Muscle layer of colon (tissue), 2 donors: ENCODE data around the gene CASK.
"Not testable (repeated sequence)": the region's sequence is repeated elsewhere in the genome, so short reads cannot be mapped to it uniquely, and the experiment has no call there.

Experiments used
- H3K27ac ChIP-seq: one replicate; pipeline ENCODE4 v1.7.0; 2013; ENCODE audit warnings: low read depth, mild to moderate bottlenecking, low read length, moderate library complexity
- H3K27me3 ChIP-seq, 2 donors: one replicate each; pipeline ENCODE4 v1.7.0; 2013; ENCODE audit warnings: low read length in 2 of 2, mild to moderate bottlenecking in 2 of 2; ENCODE audit not compliant: insufficient read depth in 2 of 2, control insufficient read depth in 1 of 2
- H3K36me3 ChIP-seq: one replicate; pipeline ENCODE4 v1.7.0; 2013; ENCODE audit warnings: mild to moderate bottlenecking, low read length; ENCODE audit not compliant: insufficient read depth
- H3K4me1 ChIP-seq: one replicate; pipeline ENCODE4 v1.7.0; 2013; ENCODE audit warnings: mild to moderate bottlenecking, low read length; ENCODE audit not compliant: insufficient read depth
- H3K4me3 ChIP-seq, 2 donors: one replicate each; pipeline ENCODE4 v1.7.0; 2013; ENCODE audit warnings: low read length in 2 of 2, low read depth in 1 of 2, mild to moderate bottlenecking in 1 of 2, moderate library complexity in 1 of 2
- H3K9ac ChIP-seq: one replicate; pipeline ENCODE4 v1.7.0; 2013; ENCODE audit warnings: low read length
- H3K9me3 ChIP-seq: one replicate; pipeline ENCODE4 v1.7.0; 2013; ENCODE audit warnings: mild to moderate bottlenecking, low read length
- donor health status: abdominal sarcoma.
- donor health status: Adenocarcinoma of cecum.

Gene CASK

GRCh38 chrX:41519468-41519867, 403.9 kb downstream of the CASK start:
- H3K4me3 ChIP-seq, result no peak overlapping the region
- H3K9ac ChIP-seq, result no peak overlapping the region
- H3K4me1 ChIP-seq, result no peaks in the 10 kb centered on the region
- peaks cover 4% of the 10 kb centered on the region for H3K36me3 ChIP-seq
- H3K27ac ChIP-seq, result no peak overlapping the region
- H3K9me3 ChIP-seq, result no peaks in the 10 kb centered on the region
- H3K27me3 ChIP-seq, result peaks cover 0 to 5% of the 10 kb centered on the region in 2 donors

DNA sequence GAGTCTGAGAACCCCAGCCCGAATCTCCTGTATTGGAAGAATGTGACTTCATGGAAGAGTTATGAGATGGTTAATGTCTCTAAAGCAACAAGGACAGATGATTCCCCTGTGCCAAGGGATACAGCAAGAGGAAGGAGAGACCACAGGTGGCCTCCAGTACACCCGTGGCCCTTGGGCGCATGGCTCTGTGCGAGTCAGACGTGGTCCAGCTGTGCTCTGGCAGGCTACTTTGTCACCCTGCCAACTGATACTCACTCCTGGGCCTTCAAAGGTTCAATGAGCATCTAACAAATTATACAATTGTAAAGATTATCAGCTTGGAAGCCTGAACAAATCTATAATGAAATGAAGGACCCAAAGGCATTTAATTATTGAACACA, 404.5 kb downstream of the CASK start:
- no peaks in the 10 kb centered on the region for H3K9me3 ChIP-seq
- no peak overlapping the region for H3K27ac ChIP-seq
- H3K36me3 ChIP-seq, result peaks cover 4% of the 10 kb centered on the region
- H3K9ac ChIP-seq, result no peak overlapping the region
- no peak overlapping the region for H3K4me3 ChIP-seq
- peaks cover 0 to 5% of the 10 kb centered on the region in 2 donors for H3K27me3 ChIP-seq
- no peaks in the 10 kb centered on the region for H3K4me1 ChIP-seq

GRCh38 chrX:41518127-41518840, 405.1 kb downstream of the CASK start:
- Histone ChIP-seq H3K36me3 (peaks cover 4% of the 10 kb centered on the region), H3K4me3 (no peak overlapping the region), H3K9ac (no peak overlapping the region), H3K27me3 (peaks cover 0 to 5% of the 10 kb centered on the region in 2 donors), H3K9me3 (no peaks in the 10 kb centered on the region), H3K4me1 (no peaks in the 10 kb centered on the region), H3K27ac (no peak overlapping the region)

- Histone ChIP-seq H3K4me3 (no peak overlapping the region), H3K9me3 (no peaks in the 10 kb centered on the region), H3K36me3 (peaks cover 4% of the 10 kb centered on the region), H3K27ac (no peak overlapping the region), H3K27me3 (peaks cover 0 to 5% of the 10 kb centered on the region in 2 donors), H3K9ac (no peak overlapping the region), H3K4me1 (no peaks in the 10 kb centered on the region)
Observed at GRCh38 chrX:41516999-41517765, 406.2 kb downstream of the CASK start.

GRCh38 chrX:41516456-41516855, 406.9 kb downstream of the CASK start:
- Histone ChIP-seq H3K36me3 (peaks cover 4% of the 10 kb centered on the region), H3K27ac (no peak overlapping the region), H3K27me3 (peaks cover 0 to 5% of the 10 kb centered on the region in 2 donors), H3K4me1 (no peaks in the 10 kb centered on the region), H3K9me3 (no peaks in the 10 kb centered on the region), H3K9ac (no peak overlapping the region), H3K4me3 (no peak overlapping the region)

DNA sequence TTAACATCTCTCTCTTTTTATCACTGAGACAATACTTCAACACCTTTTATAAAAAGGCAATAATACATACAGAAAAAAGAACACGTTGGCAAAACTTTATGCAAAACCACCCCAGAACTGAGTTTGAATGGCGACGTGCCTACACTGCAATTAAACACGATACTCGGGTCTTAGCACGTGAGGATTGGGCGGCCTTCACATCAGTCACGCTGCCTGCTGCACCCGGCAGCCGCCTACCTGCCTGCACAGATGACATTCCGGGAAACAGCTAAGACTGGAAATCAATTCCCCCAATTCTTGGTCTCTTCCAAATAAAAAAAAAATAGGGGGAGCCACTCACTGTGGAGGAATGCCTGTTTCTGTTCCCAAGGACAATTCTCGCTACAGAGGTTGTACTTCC, 408.0 kb downstream of the CASK start:
- H3K4me3 ChIP-seq, result no peak overlapping the region
- H3K9me3 ChIP-seq, result no peaks in the 10 kb centered on the region
- H3K27me3 ChIP-seq, result peaks cover 0 to 5% of the 10 kb centered on the region in 2 donors
- H3K9ac ChIP-seq, result no peak overlapping the region
- H3K27ac ChIP-seq, result no peak overlapping the region
- peaks cover 4% of the 10 kb centered on the region for H3K36me3 ChIP-seq
- no peaks in the 10 kb centered on the region for H3K4me1 ChIP-seq

DNA sequence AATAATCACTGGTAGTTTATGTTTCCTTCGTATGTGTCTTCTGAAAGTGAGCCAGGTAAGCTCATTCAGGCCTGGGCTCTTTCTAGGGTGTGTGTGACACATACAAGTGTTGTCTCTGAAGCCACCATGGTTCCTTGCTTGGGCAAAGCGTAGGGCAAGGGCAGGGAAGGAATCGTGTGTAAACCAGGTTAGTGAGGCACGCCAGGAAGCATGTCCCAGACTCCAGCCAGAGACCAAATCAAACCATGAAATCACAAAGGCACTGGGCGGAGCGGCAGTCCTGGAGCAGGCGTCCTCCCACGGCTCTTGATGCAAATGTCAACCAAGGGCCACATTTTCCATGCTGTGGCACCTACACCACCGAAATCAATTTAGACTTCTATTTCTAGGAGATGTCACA, 409.2 kb downstream of the CASK start:
- Histone ChIP-seq H3K9ac (no peak overlapping the region), H3K27ac (no peak overlapping the region), H3K9me3 (no peaks in the 10 kb centered on the region), H3K27me3 (peaks cover 0 to 5% of the 10 kb centered on the region in 2 donors), H3K36me3 (peaks cover 4% of the 10 kb centered on the region), H3K4me1 (no peaks in the 10 kb centered on the region), H3K4me3 (no peak overlapping the region)

DNA sequence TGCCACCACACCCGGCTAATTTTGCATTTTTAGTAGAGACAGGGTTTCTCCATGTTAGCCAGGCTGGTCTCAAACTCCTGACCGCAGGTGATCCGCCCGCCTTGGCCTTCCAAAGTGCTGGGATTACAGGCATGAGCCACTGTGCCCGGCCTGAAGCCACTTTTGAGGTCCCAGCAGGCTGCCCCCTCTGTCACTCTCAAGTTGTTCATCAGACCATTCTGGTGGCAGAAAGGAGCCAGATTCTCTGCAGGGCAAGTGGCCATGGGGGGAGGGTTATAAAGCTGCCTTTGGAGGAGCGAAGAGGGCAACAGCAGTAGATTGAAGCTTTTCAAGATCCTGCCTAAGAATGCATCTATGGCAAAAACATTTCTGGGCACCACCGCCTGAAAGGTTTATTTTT, 410.5 kb downstream of the CASK start:
- not testable (repeated sequence) for H3K4me1 ChIP-seq, H3K27me3 ChIP-seq, H3K27ac ChIP-seq, H3K4me3 ChIP-seq, H3K36me3 ChIP-seq, H3K9me3 ChIP-seq, H3K9ac ChIP-seq

DNA sequence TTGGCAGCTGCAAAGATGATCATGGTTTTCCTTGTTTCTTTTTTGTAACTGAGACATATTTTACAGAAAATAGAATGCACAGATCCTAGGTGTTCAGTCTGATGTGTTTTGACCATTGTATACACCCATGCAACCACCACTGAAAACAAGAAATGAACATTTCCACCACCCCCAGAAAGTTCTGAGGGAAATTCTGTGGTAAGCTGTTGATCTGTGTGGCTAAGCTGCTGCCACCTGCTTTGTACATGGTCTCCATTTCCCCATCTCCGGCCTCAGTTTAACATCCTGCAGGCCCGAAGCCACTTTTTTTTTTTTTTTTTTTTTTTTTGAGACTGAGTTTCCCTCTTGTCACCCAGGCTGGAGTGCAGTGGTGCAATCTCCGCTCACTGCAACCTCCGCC, 411.0 kb downstream of the CASK start:
- H3K27me3 ChIP-seq, result no peaks in the 10 kb centered on the region
- H3K4me3 ChIP-seq, result no peak overlapping the region
- no peaks in the 10 kb centered on the region for H3K9me3 ChIP-seq
- H3K36me3 ChIP-seq, result no peaks in the 10 kb centered on the region
- no peak overlapping the region for H3K27ac ChIP-seq
- H3K4me1 ChIP-seq, result no peaks in the 10 kb centered on the region
- H3K9ac ChIP-seq, result no peak overlapping the region

DNA sequence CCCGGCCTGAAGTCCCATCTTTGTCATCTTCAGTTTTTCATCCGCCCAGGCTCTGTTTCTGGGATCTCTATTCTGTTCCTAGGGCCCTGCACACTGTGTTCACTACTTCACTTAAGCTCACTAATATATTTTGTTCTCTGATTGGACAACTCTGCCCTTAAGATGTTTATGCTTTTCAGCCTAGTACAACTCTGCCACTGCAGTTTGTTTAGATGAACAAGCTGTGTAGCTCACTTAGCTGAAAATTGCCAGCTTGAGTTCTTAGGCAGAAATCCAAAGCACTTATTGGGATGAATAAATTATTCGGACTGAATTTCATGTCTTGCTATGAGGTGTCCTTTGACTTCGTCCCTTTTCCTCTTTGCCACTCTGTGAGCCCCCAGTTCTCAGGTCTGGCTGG, 415.4 kb downstream of the CASK start:
- Histone ChIP-seq H3K9ac (no peak overlapping the region), H3K9me3 (no peaks in the 10 kb centered on the region), H3K27me3 (no peaks in the 10 kb centered on the region), H3K4me1 (no peaks in the 10 kb centered on the region), H3K36me3 (no peaks in the 10 kb centered on the region), H3K4me3 (no peak overlapping the region), H3K27ac (no peak overlapping the region)

DNA sequence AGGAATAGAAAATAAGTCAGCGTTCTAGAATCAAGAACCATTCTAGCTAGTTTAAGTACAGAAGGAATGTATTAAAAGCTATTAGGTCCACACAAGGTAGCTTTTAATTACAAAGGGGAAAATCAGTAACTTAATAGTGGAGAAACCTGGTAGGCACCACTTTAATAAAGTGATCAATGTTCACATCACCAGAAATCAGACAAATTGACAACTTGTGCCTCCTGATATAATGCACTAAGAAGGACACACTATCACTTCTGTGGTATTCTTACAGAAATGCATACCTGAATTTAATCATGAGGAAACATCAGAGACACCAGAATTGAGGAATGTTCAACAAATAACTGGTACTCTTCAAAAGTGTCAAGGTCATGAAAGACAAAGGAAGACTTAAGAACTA, 421.4 kb downstream of the CASK start:
- Histone ChIP-seq H3K4me1 (no peaks in the 10 kb centered on the region), H3K27ac (no peak overlapping the region), H3K9me3 (no peaks in the 10 kb centered on the region), H3K4me3 (no peak overlapping the region), H3K36me3 (no peaks in the 10 kb centered on the region), H3K27me3 (no peaks in the 10 kb centered on the region), H3K9ac (no peak overlapping the region)

GRCh38 chrX:41499984-41500383, 423.4 kb downstream of the CASK start:
- Histone ChIP-seq H3K36me3 (no peaks in the 10 kb centered on the region), H3K27me3 (no peaks in the 10 kb centered on the region), H3K4me3 (no peak overlapping the region), H3K9me3 (no peaks in the 10 kb centered on the region), H3K27ac (no peak overlapping the region), H3K4me1 (no peaks in the 10 kb centered on the region), H3K9ac (no peak overlapping the region)
